ENCODE data around the gene RTRAF.

DNA sequence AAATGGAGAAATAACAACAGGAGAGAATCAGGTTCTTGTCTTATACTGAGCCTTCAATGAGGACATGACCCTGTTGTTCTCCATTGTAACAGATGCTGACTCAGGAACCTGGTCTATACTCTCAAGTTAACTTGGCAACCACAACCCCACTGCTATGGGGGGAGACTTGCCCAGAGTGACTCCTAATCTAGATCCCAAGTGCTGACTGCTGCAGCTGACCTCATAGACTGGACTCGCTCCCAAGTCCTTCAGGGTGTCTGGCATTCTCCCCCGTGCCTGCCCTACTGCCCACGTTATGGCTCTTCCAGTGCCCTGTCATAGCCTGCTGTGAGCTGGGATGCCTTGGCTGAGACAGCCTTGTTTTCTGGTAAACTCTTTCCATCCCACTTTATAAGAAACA, 42.4 kb downstream of the RTRAF start:
- TF ChIP-seq SRF (IDR thresholded peaks at IDR 0.05; ENCODE audit: low read depth) (no peak), CEBPB (IDR thresholded peaks at IDR 0.05; ENCODE audit: low read depth) (no peak)

Measured in HCT116 (cell line).